Measurements from ENCODE around the gene MAPKAP1. TPM values are rescaled to one million over a fixed set of nuclear protein-coding genes. Genes with fewer than 3 reads are reported as not detected.
"Not testable (repeated sequence)": the region's sequence is repeated elsewhere in the genome, so short reads cannot be mapped to it uniquely, and the experiment has no call there.

MAPKAP1 gene
- total RNA-seq, 1 donor from 2014 or later, result 52.2 TPM

DNA sequence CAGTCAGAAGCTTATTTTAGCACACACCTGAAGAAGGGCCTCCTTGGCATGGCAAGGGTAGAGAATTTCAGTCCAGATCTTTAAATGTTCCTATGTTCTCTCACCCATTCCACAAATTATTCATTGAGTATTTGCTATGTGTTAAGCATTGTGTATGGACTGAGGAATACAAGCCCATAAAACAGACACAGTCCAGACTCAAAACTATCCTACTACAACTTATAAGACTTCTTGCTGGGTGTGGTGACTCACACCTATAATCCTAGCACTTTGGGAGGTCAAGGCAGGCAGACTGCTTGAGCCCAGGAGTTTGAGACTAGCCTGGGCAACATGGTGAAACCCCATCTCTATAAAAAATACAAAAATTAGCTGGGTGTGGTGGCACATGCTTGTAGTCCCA lies 141.0 kb downstream of the MAPKAP1 start:
- not testable (repeated sequence) for DNase-seq (ENCODE audit: low read depth in 2 of 2)

DNA sequence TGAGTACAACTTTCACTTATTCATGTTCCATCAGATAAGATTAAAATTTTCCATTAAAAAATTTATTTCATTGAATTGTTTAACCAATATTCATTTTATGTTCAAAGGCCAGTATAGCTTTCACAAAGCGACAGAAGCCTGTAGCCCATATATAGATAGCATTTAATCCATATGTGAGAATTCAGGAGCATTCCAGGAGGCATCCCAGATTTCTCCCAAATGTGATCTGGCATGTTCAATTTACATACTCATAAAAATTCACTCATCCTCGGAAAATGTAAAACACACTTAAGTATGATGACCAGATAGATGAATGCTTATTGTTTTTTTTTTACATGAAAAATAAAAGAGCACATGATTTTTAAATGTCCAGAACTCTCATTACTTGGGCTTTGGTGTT lies 141.9 kb downstream of the MAPKAP1 start:
- no peak for DNase-seq (ENCODE audit: low read depth in 2 of 2)

DNA sequence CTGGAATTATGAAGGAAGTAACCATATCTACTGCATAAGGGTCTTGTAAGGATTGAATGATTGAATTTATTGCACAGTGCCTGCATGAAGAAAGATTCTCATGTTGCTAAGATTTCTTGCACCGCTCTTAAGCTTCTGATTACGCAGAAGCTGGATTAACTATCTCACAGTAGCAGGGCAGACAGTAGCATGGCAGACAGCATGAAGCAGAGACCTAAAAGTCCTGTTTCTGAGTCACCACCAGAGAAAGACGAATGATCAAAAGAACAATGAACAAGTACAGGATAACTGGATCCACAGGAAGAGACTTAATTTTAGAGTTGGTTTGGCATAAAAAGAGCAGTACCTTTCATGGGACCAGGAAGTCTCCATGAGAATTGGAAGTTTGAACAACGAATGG lies 142.4 kb downstream of the MAPKAP1 start:
- peak; percentile 23 to 46 for DNase-seq (ENCODE audit: low read depth in 2 of 2)

DNA sequence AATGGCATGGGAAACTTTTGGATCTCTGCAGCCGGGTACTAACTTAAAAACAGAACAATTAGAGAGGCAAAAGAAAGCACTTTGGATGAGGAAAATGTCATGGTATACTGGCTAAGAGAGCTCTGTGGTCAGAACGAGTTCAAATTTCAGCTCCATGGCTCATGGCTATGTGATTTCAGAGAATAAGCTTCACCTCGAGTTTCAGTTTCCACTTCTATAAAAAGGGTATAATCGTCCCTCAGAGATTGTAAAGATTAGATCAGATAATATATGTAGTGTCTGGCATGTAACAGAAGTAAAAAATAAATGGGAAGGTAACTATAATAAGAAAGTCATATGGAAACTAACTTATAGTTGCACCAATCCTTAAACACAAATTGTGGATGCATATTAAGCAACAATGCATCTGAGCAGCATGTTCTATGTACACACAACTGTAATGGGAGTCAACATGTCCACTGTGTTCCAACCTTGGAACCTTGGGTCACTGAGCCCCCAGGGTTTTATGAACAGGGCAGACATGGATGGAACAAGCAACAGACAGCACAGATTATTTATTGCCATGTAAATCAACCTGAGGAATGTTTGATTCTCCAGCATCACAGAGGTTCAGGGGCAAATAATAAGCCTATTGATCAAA lies 145.4 kb downstream of the MAPKAP1 start:
- no peak for DNase-seq (ENCODE audit: low read depth in 2 of 2)

DNA sequence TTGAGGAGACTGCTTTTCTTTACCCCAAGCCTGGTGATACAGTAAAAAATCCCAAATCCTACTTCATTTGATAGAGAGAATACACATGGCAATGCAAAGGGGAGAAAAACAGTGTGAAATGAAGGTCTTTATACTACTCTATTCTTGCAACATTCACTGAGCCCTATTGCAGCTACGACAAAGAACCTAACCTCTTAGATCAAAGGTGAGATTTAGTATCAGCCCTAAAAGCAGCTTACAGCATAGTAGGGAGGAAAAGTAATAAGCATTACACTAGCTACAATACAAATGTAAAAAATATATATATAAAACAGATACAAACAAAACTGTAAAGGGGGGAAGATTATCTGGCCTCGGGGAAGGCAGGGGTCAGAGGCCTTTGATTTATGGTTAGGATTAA lies 147.1 kb downstream of the MAPKAP1 start:
- no peak for DNase-seq (ENCODE audit: low read depth in 2 of 2)

DNA sequence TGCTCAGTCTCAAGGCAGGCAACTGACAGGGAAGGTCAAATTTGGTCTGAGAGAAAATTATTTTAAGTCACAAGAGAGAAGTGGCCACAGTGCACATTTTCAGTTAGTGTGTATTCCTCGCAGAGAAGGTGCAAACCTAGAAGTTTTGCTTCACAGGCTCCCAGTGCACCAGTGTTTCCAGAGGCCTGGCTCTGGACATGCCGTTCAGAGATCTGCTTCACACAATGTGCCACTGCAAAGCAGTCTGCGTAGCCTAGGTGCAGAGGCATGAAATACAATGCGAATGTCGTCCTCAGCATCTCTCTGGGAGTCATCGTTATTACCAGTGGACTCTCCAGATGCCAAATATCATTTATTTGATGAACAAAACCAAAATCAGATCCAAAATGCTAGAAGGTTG lies 147.8 kb downstream of the MAPKAP1 start:
- no peak for DNase-seq (ENCODE audit: low read depth in 2 of 2)

DNA sequence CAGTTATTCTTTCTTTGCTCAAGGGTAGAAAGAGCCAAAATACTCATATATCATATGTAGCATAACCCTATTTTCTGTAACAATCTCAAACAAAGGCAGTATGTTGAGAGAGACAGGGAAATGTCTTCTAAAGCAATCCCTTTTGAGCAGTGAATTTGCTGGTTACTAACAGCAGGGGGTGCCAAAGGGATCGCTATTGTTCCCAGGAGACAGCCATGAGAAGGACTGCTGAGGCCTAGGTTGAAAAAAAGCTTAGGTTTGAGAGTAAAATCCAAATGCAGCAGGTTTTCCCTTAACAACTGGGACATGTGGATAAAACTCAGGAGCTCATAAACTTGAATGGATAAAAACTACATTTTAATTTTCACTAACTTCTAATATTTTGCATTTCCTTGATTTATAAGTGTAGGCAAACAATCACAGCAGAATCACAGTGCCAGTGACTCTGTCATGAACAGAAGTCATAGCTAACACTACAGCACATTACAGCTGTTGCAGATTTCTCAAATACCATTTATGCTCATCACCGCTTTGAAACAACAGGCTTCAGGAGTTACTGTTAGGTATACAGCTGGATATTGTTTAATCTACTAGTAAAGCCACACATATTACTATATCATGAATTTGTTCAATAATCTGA lies 148.4 kb downstream of the MAPKAP1 start:
- peak; percentile 84 to 88 for DNase-seq (ENCODE audit: low read depth in 2 of 2)

DNA sequence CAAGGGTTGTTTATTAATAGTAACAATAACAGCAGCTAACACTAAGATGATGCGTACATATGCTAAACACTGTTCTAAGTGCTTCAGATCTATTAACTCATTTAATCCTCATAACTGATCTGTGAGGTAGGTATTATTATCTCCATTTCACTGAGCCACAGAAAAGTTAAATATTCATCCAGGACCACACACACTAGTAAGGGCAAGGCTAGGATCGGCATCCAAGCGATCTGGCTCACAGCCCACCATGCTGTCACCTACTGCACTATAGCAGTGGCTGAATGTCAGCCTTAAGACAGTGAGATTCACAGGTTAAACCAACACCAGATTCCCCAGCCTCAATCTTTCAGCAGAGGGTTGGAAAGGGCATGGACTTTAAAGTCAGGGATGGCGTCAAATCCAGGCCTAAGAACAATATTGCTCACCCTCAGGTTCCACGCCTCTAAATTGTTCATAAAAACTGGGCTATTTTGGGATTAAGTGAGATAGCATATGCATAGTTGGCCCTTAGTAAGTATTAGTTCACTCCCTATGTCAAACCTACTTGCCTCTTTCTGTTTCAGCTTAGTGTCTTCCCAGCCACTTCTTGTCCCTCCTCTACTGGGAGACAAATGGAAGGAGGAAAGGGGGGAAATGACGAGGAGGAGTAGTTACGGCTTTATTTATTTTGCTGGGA lies 150.8 kb downstream of the MAPKAP1 start:
- DNase-seq (ENCODE audit: low read depth in 2 of 2), result peak in 1 of 2 donors; percentile 53

DNA sequence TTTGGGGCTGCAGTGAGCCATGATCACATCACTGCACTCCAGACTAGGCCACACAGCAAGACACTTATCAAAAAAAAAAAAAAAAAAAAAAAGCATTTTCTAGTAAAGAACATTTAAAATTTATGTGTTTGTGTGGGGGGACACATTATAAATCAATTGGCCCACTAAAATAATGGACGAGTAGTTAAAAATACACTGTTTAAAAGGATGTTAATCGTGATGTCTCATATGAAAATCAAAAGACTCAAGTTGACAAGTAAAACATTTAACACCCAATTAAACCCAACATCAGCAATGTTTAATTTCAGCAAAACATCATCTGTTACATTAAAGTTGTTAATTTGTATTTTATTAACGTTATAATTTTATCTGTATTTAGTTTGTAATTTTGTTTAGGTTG lies 152.3 kb downstream of the MAPKAP1 start:
- no peak for DNase-seq (ENCODE audit: low read depth in 2 of 2)

DNA sequence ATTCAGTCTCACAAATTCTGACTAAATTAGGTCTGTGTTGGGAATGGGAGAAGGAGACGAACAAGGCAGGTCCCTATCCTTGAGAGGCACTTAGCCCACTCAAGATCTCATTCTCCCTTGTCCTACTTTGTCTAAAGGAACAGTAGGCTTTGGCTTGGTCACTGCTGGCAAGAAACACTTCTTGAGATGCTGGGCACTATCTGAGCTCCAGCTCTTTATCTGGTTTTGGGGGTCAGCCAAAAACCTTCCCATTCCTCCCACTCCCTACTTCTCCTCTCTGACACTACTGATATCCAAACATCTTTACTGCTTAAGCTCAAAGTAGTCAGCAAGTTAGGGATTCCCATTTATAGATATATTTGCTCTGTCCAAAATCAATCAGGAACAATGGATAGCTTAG lies 155.2 kb downstream of the MAPKAP1 start:
- DNase-seq (ENCODE audit: low read depth in 2 of 2), result no peak

DNA sequence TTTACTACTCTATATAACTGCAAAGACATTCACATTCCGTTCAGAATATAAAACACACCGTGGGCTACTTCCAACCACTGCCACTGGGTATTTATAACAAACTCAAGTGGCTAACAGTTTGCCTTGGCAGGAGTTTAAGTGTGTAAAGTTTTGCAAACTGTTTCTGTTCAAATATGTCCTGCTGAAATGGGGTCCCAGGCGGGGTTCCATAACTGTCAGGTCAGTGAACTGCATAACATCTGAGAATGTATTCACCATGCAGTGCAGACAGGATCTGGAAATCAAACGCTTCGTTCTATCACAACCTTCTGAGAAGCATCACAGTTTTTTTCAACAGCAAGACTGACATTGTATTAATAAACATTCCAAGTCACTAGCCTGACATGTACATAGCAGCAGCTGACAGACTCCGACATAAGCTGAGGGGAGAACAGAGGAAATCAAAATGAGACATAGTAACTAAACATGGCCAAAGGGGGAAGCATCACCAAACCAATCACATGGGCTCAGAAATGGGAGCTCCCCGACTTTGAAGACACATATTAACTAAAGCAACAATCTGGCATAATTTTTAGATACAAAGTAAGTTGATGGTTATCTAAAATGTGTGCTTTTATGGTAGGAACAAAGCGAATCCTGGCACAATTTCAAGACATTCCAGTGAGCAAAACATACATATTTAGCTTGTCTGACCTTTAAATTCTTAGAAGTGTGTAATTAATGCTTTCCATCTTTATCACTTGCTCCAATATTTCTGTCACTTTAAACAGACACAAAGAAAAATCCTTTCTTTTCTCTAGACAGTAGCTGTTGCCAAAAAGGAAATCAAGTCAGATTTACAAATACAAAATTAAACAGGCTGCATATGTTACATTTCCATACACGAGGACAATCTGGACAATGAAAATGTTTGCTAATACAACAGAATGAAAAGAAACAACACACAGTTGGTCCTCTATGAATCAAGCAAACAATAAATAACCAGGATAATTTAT lies 156.8 kb downstream of the MAPKAP1 start:
- peak; percentile 44 to 83 for DNase-seq (ENCODE audit: low read depth in 2 of 2)

DNA sequence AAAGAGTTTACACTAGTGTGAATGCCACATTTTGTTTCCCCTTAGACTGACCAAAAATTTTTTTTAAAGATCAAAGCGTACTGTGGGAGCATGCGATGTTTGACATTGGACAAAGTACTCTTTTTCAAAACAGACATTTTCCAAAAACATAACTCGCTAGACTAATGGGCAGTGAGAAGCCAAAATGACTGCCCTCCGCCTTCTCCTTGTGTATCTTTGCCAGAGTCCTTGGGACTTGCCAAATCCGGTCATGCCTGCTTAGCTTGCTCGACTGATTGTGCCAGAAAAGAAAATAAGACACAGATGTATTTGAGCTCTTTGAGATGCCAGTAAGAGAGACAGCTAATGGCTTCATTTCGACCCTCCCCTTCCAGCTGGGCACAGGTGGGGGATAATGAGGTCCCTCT lies 157.5 kb downstream of the MAPKAP1 start:
- no peak for DNase-seq (ENCODE audit: low read depth in 2 of 2)

DNA sequence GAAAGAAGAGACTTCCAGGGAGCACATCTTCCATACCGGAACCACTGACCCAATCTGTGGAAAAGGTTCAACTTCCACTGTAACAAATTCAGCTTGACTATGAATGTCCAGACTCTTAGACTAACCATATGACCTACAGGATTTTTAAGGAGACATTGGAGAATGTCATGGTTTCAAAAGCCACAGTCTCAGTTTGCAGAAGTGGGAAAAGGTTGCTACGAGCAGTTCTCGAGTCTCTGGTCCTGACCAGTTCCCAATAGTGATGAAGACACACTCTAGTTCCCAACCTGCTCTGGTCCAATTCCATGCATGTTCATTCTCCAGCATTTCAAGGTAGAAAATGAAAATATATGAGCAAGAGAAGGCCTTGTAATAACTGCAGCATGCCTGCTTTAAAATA lies 158.0 kb downstream of the MAPKAP1 start:
- DNase-seq (ENCODE audit: low read depth in 2 of 2), result no peak

DNA sequence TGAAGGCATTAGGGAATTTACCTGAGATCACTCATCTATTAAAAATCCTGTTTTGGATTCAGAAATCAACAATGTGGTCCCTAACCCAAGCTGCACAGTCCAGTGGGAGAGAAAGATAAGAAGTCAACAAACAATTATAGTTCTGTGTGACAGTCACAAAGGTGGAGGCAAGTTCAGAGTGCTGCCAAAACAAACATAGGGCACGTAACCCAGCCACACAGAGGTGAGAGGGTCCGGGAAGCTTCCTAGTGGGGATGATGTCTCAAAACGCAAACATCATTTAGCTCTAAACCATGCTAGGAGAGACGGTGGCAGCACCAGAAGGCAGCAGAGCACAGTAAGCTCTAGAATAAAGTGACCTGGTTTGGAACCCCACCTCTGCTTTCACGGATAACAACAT lies 158.9 kb downstream of the MAPKAP1 start:
- no peak for DNase-seq (ENCODE audit: low read depth in 2 of 2)

DNA sequence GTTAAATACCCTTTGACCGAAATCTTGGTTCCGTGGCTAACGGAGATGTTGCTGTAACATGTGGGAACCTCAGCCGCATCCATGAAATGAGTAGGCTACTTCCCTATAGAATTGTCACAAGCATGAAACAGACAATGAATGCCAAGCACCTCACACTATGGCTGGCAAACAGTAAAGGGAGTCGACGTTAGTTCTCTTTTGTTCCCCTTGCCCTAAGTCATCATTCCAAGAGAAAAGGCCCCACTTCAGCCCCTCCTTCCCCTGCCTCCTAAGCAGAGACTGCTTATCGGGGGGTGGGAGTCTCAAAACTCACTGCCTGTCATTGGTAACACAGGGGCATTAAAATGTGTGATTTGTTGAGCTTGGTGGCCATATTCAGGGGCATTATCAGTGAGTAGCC lies 159.6 kb downstream of the MAPKAP1 start:
- no peak for DNase-seq (ENCODE audit: low read depth in 2 of 2)

DNA sequence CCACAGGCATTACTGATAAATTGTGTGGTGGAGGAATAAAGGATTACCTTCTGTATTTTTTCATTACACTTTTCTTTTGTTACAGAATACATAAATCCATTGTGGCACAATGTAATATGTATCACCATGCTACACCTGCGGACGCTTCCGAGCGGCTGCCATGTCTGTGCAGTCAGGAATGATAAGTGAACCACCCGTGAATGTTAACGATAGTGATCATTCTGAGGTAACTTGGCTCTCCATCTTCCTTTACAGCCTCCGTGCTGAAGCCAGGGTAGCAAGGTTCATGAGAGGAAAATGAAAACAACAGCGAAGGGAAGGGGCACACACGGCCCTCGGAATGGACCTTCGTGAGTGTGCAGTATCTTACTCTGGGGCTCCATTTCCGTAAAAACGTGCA lies 161.2 kb downstream of the MAPKAP1 start:
- DNase-seq (ENCODE audit: low read depth in 2 of 2), result no peak

DNA sequence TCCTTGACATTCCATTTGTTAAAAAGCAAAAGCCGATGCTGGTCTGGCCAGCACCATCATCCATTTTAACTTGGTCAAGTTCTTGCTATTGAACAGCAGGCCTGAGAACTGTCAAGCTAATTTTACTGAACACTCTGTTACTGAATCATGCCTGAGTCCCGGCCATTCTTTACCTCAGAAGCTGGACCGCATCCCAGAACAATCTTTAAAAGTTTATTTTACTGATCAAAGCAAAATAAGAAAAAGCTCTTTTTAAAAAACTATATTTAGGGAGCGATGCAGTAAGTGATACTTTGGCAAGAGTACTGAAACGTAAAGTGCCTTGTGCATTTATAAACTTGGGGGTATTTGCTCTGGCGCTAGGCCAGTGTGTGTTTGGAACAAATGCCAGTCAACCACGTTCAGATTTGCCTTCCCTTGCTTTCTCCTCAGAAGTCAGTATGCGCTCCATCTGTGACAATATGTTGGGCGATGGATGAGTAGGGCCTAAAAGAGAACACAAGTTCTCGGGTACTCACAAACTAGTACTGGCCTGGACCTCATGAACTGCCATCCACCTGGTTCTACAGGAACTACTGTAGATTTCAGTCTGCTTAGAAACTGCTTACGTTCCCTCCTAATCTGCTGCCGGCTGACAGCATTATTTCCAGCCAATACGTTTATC lies 161.9 kb downstream of the MAPKAP1 start:
- DNase-seq (ENCODE audit: low read depth in 2 of 2), result peak; percentile 24 to 55

DNA sequence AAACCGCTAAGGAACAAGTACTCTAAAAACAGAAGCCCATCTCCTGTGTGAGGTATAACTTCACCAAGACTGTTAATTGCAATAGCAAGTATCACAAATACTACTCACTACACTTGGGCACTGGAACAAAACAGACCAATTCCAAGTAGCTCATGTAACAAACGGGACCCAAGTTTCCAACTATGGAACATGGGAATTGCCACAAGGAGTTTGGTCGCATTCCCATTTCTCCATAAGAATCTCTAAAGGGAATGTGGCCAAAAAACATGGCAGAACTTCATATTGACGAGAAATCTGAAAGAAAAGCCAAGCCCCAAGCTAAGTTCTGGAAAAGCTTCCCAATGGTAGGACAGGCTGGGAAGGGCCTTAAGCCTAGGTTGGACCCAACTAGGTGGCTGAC lies 162.5 kb downstream of the MAPKAP1 start:
- no peak for DNase-seq (ENCODE audit: low read depth in 2 of 2)

DNA sequence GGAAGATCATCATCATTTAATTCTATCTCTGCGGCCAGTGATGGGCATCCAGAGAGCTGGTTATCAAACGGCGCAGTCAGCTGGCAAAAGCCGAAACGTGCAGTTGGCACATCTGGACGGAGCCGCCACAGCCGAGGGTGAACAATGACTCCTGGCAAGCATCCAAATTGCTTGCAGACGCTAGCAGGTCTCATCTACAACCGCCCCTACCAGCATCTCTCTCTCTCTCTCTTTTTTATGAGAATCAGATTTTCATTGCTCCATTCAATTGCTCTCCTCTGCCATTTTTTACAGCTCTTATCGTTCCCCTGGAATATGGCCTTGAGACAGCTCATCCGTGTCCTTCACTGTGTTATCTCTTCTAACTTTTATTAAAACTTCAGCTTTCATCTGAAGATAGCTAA lies 165.2 kb downstream of the MAPKAP1 start:
- peak in 1 of 2 donors; percentile 40 for DNase-seq (ENCODE audit: low read depth in 2 of 2)

DNA sequence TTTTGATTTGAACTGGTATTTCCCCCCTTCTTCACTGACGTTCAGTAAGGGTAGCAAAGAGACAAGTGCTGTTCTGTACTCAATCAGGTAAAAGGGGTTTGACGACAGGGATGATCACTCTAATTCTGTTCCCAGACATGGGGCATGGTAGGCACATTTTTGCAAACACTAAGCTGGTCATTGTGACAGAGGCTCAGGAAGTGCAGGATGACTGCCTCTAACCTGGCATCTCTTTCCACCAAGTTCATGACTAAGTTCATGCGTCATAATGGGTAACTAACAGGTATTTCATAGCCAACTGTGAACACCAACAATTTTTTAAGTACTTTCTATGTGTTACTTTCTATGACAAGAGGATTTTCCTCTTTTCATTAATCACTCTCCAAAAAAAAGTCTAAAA lies 166.5 kb downstream of the MAPKAP1 start:
- peak in 1 of 2 donors; percentile 21 for DNase-seq (ENCODE audit: low read depth in 2 of 2)

DNA sequence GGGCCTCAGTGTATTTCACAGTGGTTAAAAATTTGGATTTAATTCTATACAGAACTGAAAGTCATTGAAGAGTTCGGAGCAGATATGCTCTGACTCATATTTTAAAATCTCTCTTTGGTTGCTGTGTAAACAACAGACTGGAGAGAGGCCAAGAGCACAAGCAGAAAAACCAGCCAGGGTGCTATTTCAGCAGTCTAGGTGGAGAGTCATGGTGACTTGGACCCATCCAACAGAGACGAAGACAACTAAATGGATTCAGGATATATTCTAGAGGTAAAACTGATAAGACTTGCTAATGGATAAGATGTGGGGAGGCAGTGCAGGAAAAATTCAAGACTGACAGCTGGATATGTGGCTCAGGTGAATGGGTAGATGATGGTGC lies 168.9 kb downstream of the MAPKAP1 start:
- peak; percentile 77 to 87 for DNase-seq (ENCODE audit: low read depth in 2 of 2)
